ENCODE measurements around the gene PEPD.

Gene PEPD

GRCh38 chr19:33514885-33515551 lies 6.6 kb downstream of the PEPD start:
- Histone ChIP-seq H3K27me3 (replicated peaks; ENCODE audit: control insufficient read depth, insufficient read depth, low read length, poor library complexity, severe bottlenecking) (no peaks in the 10 kb centered on the region), H3K36me3 (ENCODE audit: control insufficient read depth, insufficient read depth, low read length) (peaks cover 14% of the 10 kb centered on the region), H3K4me3 (ENCODE audit: insufficient read depth, low read depth, low read length, poor library complexity, severe bottlenecking) (no peak overlapping the region), H3K27ac (ENCODE audit: insufficient read depth, low read length, poor library complexity, severe bottlenecking) (peak overlapping the region; percentile 11), H3K4me1 (ENCODE audit: control insufficient read depth, insufficient read depth, low read length, poor library complexity, severe bottlenecking) (peaks cover 13% of the 10 kb centered on the region), H3K9me3 (ENCODE audit: control insufficient read depth, low read length) (no peaks in the 10 kb centered on the region)
- no peak for DNase-seq

- Histone ChIP-seq H3K27me3 (replicated peaks; ENCODE audit: control insufficient read depth, insufficient read depth, low read length, poor library complexity, severe bottlenecking) (no peaks in the 10 kb centered on the region), H3K4me1 (ENCODE audit: control insufficient read depth, insufficient read depth, low read length, poor library complexity, severe bottlenecking) (peaks cover 13% of the 10 kb centered on the region), H3K9me3 (ENCODE audit: control insufficient read depth, low read length) (no peaks in the 10 kb centered on the region), H3K4me3 (ENCODE audit: insufficient read depth, low read depth, low read length, poor library complexity, severe bottlenecking) (no peak overlapping the region), H3K36me3 (ENCODE audit: control insufficient read depth, insufficient read depth, low read length) (peaks cover 22% of the 10 kb centered on the region), H3K27ac (ENCODE audit: insufficient read depth, low read length, poor library complexity, severe bottlenecking) (no peak overlapping the region)
- no peak for DNase-seq
These were observed 8.2 kb downstream of the PEPD start for GRCh38 chr19:33513424-33513823.

- H3K27ac ChIP-seq (ENCODE audit: insufficient read depth, low read length, poor library complexity, severe bottlenecking): no peak overlapping the region
- peaks cover 13% of the 10 kb centered on the region for H3K4me1 ChIP-seq (ENCODE audit: control insufficient read depth, insufficient read depth, low read length, poor library complexity, severe bottlenecking)
- DNase-seq: no peak
- no peaks in the 10 kb centered on the region for H3K9me3 ChIP-seq (ENCODE audit: control insufficient read depth, low read length)
- H3K27me3 ChIP-seq (replicated peaks; ENCODE audit: control insufficient read depth, insufficient read depth, low read length, poor library complexity, severe bottlenecking): no peaks in the 10 kb centered on the region
- H3K4me3 ChIP-seq (ENCODE audit: insufficient read depth, low read depth, low read length, poor library complexity, severe bottlenecking): no peak overlapping the region
- H3K36me3 ChIP-seq (ENCODE audit: control insufficient read depth, insufficient read depth, low read length): peaks cover 27% of the 10 kb centered on the region
These were observed 8.9 kb downstream of the PEPD start for GRCh38 chr19:33512580-33513137.

GRCh38 chr19:33512021-33512420 lies 9.6 kb downstream of the PEPD start:
- Histone ChIP-seq H3K36me3 (ENCODE audit: control insufficient read depth, insufficient read depth, low read length) (peaks cover 27% of the 10 kb centered on the region), H3K4me3 (ENCODE audit: insufficient read depth, low read depth, low read length, poor library complexity, severe bottlenecking) (no peak overlapping the region), H3K9me3 (ENCODE audit: control insufficient read depth, low read length) (no peaks in the 10 kb centered on the region), H3K27me3 (replicated peaks; ENCODE audit: control insufficient read depth, insufficient read depth, low read length, poor library complexity, severe bottlenecking) (no peaks in the 10 kb centered on the region), H3K27ac (ENCODE audit: insufficient read depth, low read length, poor library complexity, severe bottlenecking) (no peak overlapping the region), H3K4me1 (ENCODE audit: control insufficient read depth, insufficient read depth, low read length, poor library complexity, severe bottlenecking) (peaks cover 13% of the 10 kb centered on the region)
- no peak for DNase-seq

DNA sequence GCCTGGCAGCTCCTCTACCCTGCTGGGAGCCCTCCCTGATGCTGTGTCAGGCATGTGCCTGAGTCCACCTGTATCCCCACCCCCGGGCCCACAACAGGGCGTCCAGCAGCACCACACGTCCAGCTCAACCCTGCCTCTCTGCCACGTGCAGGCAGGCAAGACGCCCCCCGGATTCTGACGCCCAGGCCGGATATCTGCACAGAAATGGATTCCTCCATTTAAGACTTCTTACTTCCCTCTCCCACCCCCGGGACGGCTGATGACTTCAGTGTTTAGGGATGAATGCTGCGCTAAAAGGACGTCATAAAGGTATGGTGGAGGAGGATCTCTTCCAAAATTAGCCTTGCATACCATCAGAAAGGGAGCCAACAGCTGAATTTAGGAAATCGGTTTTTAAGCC lies 10.2 kb downstream of the PEPD start:
- Histone ChIP-seq H3K27me3 (replicated peaks; ENCODE audit: control insufficient read depth, insufficient read depth, low read length, poor library complexity, severe bottlenecking) (no peaks in the 10 kb centered on the region), H3K4me1 (ENCODE audit: control insufficient read depth, insufficient read depth, low read length, poor library complexity, severe bottlenecking) (peaks cover 13% of the 10 kb centered on the region), H3K4me3 (ENCODE audit: insufficient read depth, low read depth, low read length, poor library complexity, severe bottlenecking) (no peak overlapping the region), H3K36me3 (ENCODE audit: control insufficient read depth, insufficient read depth, low read length) (peaks cover 27% of the 10 kb centered on the region), H3K27ac (ENCODE audit: insufficient read depth, low read length, poor library complexity, severe bottlenecking) (no peak overlapping the region), H3K9me3 (ENCODE audit: control insufficient read depth, low read length) (no peaks in the 10 kb centered on the region)
- DNase-seq: no peak

GRCh38 chr19:33510462-33511194 lies 11.0 kb downstream of the PEPD start:
- H3K27me3 ChIP-seq (replicated peaks; ENCODE audit: control insufficient read depth, insufficient read depth, low read length, poor library complexity, severe bottlenecking): no peaks in the 10 kb centered on the region
- H3K4me3 ChIP-seq (ENCODE audit: insufficient read depth, low read depth, low read length, poor library complexity, severe bottlenecking): no peak overlapping the region
- peaks cover 13% of the 10 kb centered on the region for H3K4me1 ChIP-seq (ENCODE audit: control insufficient read depth, insufficient read depth, low read length, poor library complexity, severe bottlenecking)
- peaks cover 27% of the 10 kb centered on the region for H3K36me3 ChIP-seq (ENCODE audit: control insufficient read depth, insufficient read depth, low read length)
- no peaks in the 10 kb centered on the region for H3K9me3 ChIP-seq (ENCODE audit: control insufficient read depth, low read length)
- H3K27ac ChIP-seq (ENCODE audit: insufficient read depth, low read length, poor library complexity, severe bottlenecking): no peak overlapping the region
- no peak for DNase-seq

GRCh38 chr19:33509774-33510173 lies 11.8 kb downstream of the PEPD start:
- no peak overlapping the region for H3K4me3 ChIP-seq (ENCODE audit: insufficient read depth, low read depth, low read length, poor library complexity, severe bottlenecking)
- no peak for DNase-seq
- H3K36me3 ChIP-seq (ENCODE audit: control insufficient read depth, insufficient read depth, low read length): peaks cover 27% of the 10 kb centered on the region
- no peaks in the 10 kb centered on the region for H3K27me3 ChIP-seq (replicated peaks; ENCODE audit: control insufficient read depth, insufficient read depth, low read length, poor library complexity, severe bottlenecking)
- H3K27ac ChIP-seq (ENCODE audit: insufficient read depth, low read length, poor library complexity, severe bottlenecking): no peak overlapping the region
- H3K4me1 ChIP-seq (ENCODE audit: control insufficient read depth, insufficient read depth, low read length, poor library complexity, severe bottlenecking): peaks cover 5% of the 10 kb centered on the region
- H3K9me3 ChIP-seq (ENCODE audit: control insufficient read depth, low read length): no peaks in the 10 kb centered on the region

DNA sequence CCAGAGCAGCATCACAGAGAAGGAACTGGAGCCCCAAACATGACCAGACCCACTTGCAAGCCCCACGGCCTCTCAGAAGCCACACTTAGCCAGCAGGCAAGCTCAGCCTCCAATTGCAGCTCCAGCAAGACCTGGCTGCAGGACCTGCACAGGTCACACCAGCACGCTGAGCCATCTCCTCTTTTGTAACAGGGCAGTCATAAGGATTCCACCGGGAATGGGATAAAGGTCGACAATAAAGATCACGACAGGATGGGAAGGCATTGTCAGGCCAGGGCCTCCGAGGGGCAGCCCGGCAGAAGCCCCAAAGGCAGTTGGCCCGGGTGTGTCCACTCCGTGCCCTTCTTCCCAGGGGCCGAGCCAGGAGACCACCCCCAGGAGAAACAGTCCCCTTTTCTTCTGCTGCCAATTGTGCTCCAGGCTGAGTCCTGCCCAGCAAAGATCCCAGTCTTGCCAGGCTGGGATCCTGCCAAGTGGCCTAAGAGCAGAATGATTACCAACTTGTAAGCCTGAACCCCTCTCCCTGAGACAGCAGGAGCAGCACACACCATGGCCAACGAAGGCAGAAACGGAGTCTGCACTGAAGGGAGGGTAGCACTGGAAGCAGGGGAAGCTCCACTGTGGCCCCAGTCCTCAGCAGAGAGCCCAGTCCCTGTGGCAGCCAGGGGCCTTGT lies 12.5 kb downstream of the PEPD start:
- Histone ChIP-seq H3K36me3 (ENCODE audit: control insufficient read depth, insufficient read depth, low read length) (peaks cover 27% of the 10 kb centered on the region), H3K4me1 (ENCODE audit: control insufficient read depth, insufficient read depth, low read length, poor library complexity, severe bottlenecking) (no peaks in the 10 kb centered on the region), H3K4me3 (ENCODE audit: insufficient read depth, low read depth, low read length, poor library complexity, severe bottlenecking) (no peak overlapping the region), H3K9me3 (ENCODE audit: control insufficient read depth, low read length) (no peaks in the 10 kb centered on the region), H3K27ac (ENCODE audit: insufficient read depth, low read length, poor library complexity, severe bottlenecking) (no peak overlapping the region), H3K27me3 (replicated peaks; ENCODE audit: control insufficient read depth, insufficient read depth, low read length, poor library complexity, severe bottlenecking) (no peaks in the 10 kb centered on the region)
- DNase-seq: no peak

- no peak for DNase-seq
- Histone ChIP-seq H3K27ac (ENCODE audit: insufficient read depth, low read length, poor library complexity, severe bottlenecking) (no peak overlapping the region), H3K4me3 (ENCODE audit: insufficient read depth, low read depth, low read length, poor library complexity, severe bottlenecking) (no peak overlapping the region), H3K27me3 (replicated peaks; ENCODE audit: control insufficient read depth, insufficient read depth, low read length, poor library complexity, severe bottlenecking) (no peaks in the 10 kb centered on the region), H3K4me1 (ENCODE audit: control insufficient read depth, insufficient read depth, low read length, poor library complexity, severe bottlenecking) (no peaks in the 10 kb centered on the region), H3K36me3 (ENCODE audit: control insufficient read depth, insufficient read depth, low read length) (peaks cover 27% of the 10 kb centered on the region), H3K9me3 (ENCODE audit: control insufficient read depth, low read length) (no peaks in the 10 kb centered on the region)
These were observed 13.2 kb downstream of the PEPD start for GRCh38 chr19:33508431-33508830.

GRCh38 chr19:33508009-33508408 lies 13.6 kb downstream of the PEPD start:
- DNase-seq: no peak
- Histone ChIP-seq H3K4me3 (ENCODE audit: insufficient read depth, low read depth, low read length, poor library complexity, severe bottlenecking) (no peak overlapping the region), H3K4me1 (ENCODE audit: control insufficient read depth, insufficient read depth, low read length, poor library complexity, severe bottlenecking) (no peaks in the 10 kb centered on the region), H3K27ac (ENCODE audit: insufficient read depth, low read length, poor library complexity, severe bottlenecking) (no peak overlapping the region), H3K27me3 (replicated peaks; ENCODE audit: control insufficient read depth, insufficient read depth, low read length, poor library complexity, severe bottlenecking) (no peaks in the 10 kb centered on the region), H3K36me3 (ENCODE audit: control insufficient read depth, insufficient read depth, low read length) (peaks cover 27% of the 10 kb centered on the region), H3K9me3 (ENCODE audit: control insufficient read depth, low read length) (no peaks in the 10 kb centered on the region)
